Glutamatergic neuron (in vitro differentiated cells): ENCODE measurements around the gene TMEM87B. TPM values are rescaled to one million over a fixed set of nuclear protein-coding genes. Genes with fewer than 3 reads are reported as not detected.

Experiments
- DNase-seq: peaks from one replicate; pipeline ENCODE4 v3.0.0; 2022
- H3K27ac Mint-ChIP-seq: one replicate; pipeline ENCODE4 v1.8.0; 2020; ENCODE audit warnings: mild to moderate bottlenecking, mixed read lengths, inconsistent platforms; ENCODE audit not compliant: unreplicated experiment
- H3K27me3 Mint-ChIP-seq: one replicate; pipeline ENCODE4 v1.8.0; 2020; ENCODE audit warnings: mild to moderate bottlenecking, moderate library complexity, mixed read lengths, inconsistent platforms; ENCODE audit not compliant: unreplicated experiment
- H3K36me3 Mint-ChIP-seq: one replicate; pipeline ENCODE4 v1.8.0; 2020; ENCODE audit warnings: mild to moderate bottlenecking, mixed read lengths, inconsistent platforms; ENCODE audit not compliant: unreplicated experiment
- H3K4me1 Mint-ChIP-seq: one replicate; pipeline ENCODE4 v1.8.0; 2020; ENCODE audit warnings: mild to moderate bottlenecking, low read depth, mixed read lengths, inconsistent platforms; ENCODE audit not compliant: unreplicated experiment
- H3K4me3 Mint-ChIP-seq: one replicate; pipeline ENCODE4 v1.8.0; 2020; ENCODE audit warnings: mild to moderate bottlenecking, mixed read lengths, inconsistent platforms; ENCODE audit not compliant: unreplicated experiment
- H3K9me3 Mint-ChIP-seq: one replicate; pipeline ENCODE4 v1.8.0; 2020; ENCODE audit warnings: mild to moderate bottlenecking, moderate library complexity, mixed read lengths, inconsistent platforms; ENCODE audit not compliant: unreplicated experiment
- total RNA-seq: library from RNA; stranded (reverse); fragmentation: NEBNext Ultra II Directional; extraction: Animal tissue kit (Norgen Biotek cat#: 25700); gene quantifications from one replicate; pipeline ENCODE4 v1.2.1, GENCODE V29; 2021; ENCODE audit not compliant: unreplicated experiment
- TF ChIP-seq, protein P1 (sequence below): fragments of 200-600 bp; sonication (generic); IDR thresholded peaks from one replicate; pipeline ENCODE4 v1.5.0; 2021; ENCODE audit not compliant: partially characterized antibody, unreplicated experiment

The TMEM87B gene
- total RNA-seq, 1 donor from 2014 or later: 8.6 TPM

DNA sequence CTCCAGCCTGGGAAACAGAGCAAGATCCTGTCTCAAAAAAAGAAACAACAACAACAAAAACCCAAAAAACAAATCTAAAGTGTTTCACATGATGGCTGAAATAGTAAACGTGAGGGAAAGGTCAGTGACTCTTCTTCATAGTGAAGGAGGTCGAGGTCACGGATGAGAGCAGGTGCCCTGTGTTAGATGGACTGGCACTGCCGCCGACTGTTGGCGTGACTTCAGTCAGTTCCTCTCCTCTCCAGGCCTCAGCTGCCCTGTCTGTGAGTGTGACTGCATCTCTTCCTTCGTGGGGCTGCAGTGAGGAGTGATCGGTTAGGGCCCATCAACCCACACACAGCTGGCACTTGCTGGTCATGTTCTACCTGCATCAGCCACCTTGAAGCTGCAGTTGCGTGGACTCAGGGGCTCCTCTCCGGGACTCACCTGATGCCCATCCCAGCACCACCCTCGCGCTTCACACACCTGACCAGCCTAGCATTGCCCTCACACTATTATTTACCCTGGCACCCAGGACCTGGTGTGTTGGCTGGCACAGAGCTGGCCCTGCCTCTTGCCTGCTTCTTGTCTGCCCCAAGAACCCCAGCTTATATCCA lies 30.1 kb upstream of the TMEM87B start:
- Mint-ChIP-seq H3K36me3 (no peaks in the 10 kb centered on the region), H3K4me3 (no peak overlapping the region), H3K27me3 (peaks cover 2% of the 10 kb centered on the region), H3K4me1 (no peaks in the 10 kb centered on the region), H3K9me3 (peaks cover 1% of the 10 kb centered on the region), H3K27ac (no peak overlapping the region)
- TF ChIP-seq, protein P1, sequence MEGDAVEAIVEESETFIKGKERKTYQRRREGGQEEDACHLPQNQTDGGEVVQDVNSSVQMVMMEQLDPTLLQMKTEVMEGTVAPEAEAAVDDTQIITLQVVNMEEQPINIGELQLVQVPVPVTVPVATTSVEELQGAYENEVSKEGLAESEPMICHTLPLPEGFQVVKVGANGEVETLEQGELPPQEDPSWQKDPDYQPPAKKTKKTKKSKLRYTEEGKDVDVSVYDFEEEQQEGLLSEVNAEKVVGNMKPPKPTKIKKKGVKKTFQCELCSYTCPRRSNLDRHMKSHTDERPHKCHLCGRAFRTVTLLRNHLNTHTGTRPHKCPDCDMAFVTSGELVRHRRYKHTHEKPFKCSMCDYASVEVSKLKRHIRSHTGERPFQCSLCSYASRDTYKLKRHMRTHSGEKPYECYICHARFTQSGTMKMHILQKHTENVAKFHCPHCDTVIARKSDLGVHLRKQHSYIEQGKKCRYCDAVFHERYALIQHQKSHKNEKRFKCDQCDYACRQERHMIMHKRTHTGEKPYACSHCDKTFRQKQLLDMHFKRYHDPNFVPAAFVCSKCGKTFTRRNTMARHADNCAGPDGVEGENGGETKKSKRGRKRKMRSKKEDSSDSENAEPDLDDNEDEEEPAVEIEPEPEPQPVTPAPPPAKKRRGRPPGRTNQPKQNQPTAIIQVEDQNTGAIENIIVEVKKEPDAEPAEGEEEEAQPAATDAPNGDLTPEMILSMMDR: no peak
- no peak for DNase-seq

DNA sequence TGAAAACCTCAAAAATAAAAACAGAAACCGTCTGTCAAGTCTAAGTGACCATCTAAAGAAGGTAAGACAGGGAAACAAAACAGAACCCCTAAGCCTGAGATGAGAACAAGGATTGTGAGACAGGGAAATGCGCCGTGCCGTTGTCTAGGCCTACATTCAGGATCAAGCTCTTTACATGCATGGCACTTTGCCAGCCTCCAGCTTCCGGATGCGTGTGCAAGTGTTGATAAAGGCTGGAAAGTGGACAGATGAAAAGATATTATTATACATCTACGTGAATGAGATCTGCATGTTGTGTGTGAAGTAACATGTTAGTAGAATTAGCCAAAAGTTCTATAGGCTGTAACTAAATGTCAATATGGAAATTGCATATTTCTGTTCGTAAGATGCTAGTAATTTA lies 28.6 kb upstream of the TMEM87B start:
- Mint-ChIP-seq H3K27me3 (no peaks in the 10 kb centered on the region), H3K4me3 (no peak overlapping the region), H3K9me3 (no peaks in the 10 kb centered on the region), H3K27ac (no peak overlapping the region), H3K36me3 (no peaks in the 10 kb centered on the region), H3K4me1 (peaks cover under 1% of the 10 kb centered on the region)
- TF ChIP-seq, protein P1: no peak
- DNase-seq: no peak

DNA sequence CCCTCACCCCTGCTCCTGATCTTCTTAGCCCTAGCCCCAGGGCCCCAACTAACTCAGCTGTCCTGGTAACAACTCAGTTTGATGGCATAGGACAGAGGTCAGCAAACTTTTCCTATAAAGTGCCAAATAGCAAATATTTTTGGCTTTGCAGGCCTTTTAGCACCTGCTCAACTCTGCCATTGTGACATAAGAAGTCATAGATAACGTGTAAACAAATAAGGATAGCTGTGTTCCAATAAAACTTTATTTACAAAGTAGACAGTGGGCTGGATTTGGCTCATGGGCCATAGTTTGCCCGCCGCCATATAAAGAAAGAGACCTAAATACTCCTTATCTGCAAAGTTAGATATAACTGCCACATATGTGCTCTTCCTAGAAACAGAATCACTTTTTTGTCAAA lies 27.3 kb upstream of the TMEM87B start:
- H3K36me3 Mint-ChIP-seq: no peaks in the 10 kb centered on the region
- TF ChIP-seq, protein P1: no peak
- no peak for DNase-seq
- no peaks in the 10 kb centered on the region for H3K9me3 Mint-ChIP-seq
- H3K4me3 Mint-ChIP-seq: no peak overlapping the region
- no peak overlapping the region for H3K27ac Mint-ChIP-seq
- H3K27me3 Mint-ChIP-seq: no peaks in the 10 kb centered on the region
- H3K4me1 Mint-ChIP-seq: peaks cover 7% of the 10 kb centered on the region

DNA sequence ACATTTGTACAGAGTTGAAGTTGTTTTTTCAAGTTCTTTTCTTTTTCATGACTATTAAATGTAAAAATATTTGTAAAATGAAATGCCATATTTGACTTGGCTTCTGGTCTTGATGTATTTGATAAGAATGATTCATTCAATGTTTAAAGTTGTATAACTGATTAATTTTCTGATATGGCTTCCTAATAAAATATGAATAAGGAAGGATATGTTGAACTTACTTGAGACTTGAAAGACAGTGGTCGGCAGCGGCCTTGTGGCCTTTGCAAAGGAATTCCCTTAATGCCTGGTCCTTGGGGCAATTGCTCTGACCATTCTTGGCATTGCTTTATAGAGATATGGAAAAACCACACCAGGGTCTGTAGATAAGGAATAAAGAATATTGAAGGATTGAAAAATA lies 25.9 kb upstream of the TMEM87B start:
- Mint-ChIP-seq H3K36me3 (no peaks in the 10 kb centered on the region), H3K4me1 (peaks cover 7% of the 10 kb centered on the region), H3K9me3 (no peaks in the 10 kb centered on the region), H3K27me3 (no peaks in the 10 kb centered on the region), H3K4me3 (no peak overlapping the region), H3K27ac (no peak overlapping the region)
- no peak for DNase-seq
- TF ChIP-seq, protein P1: no peak

DNA sequence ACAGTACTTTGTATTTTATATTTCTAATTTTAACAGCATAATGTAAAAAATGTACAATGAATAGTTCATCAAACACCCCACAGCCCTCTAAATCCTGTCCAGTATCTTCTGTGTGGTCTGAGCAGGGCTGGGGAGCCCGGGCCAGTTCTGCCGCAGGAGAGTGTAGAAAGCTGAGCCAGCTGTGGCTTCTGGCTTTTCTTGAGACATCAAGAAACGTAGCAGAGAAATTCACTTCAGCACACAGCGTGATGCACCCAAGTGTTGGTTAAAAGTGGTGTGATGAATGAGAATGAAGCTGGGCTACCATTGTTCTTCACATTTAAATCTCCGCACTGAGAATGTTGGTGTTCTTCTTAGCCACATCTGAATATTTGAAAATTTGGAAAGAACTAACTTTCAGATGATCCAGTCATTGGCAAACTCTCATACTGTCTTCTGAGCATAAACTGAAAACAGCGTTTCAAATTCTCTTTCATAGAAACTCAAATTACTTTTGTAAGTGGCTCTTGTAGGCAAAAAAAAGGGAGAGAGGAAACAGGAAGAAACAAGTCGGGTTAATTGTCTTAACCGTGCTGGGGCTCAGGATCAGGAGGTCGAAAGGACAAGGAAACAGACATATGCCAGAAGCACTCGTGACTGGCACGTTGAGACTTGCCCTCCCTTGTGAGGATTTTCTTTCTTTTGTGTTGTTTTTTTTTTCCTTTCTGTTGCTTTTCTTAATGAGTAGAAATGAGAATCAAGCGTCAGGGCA lies 23.4 kb upstream of the TMEM87B start:
- Mint-ChIP-seq H3K4me1 (peaks cover 7% of the 10 kb centered on the region), H3K27me3 (peaks cover 4% of the 10 kb centered on the region), H3K36me3 (peaks cover 4% of the 10 kb centered on the region), H3K4me3 (no peak overlapping the region), H3K27ac (peak overlapping the region; percentile 64), H3K9me3 (no peaks in the 10 kb centered on the region)
- TF ChIP-seq, protein P1: no peak
- no peak for DNase-seq
